Testis (tissue), 2 donors: ENCODE results near the gene ARID1B.

Experiments
- POLR2A ChIP-seq: fragments of 450-650 bp; IDR thresholded peaks from one replicate; pipeline ENCODE4 v1.6.1; 2017; ENCODE audit warnings: antibody characterized with exemption, mild to moderate bottlenecking, moderate library complexity
- TF ChIP-seq, protein P1 (sequence below), 3 experiments: fragments of 450-650 bp in 2 of 3; fragments of 200-600 bp in 1 of 3; sonication (generic) in 1 of 3; IDR thresholded peaks; one replicate each; pipeline ENCODE4 v1.5.1; 2016 to 2019; ENCODE audit warnings: antibody characterized with exemption in 3 of 3, mild to moderate bottlenecking in 2 of 3, moderate library complexity in 1 of 3

DNA sequence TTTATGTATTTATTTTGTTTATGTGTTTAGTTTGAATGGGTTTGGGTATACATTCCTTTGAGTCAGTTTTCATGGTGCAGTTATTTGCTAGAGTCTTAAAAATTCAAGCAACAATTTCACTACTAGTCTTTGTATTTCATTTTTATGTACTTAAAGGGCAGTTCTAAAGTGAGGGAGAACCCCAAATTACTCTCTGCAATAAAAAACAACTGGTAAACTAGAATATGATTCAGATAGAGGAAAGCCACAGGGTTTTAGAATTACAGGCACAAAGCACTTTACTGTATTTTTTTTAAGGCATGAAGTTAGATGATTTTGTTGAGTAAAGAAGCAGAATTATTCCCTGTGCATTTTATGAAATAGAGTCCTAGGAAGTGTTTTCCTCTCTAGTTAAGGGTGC is 183.3 kb downstream of the ARID1B start:
- TF ChIP-seq, protein P1, sequence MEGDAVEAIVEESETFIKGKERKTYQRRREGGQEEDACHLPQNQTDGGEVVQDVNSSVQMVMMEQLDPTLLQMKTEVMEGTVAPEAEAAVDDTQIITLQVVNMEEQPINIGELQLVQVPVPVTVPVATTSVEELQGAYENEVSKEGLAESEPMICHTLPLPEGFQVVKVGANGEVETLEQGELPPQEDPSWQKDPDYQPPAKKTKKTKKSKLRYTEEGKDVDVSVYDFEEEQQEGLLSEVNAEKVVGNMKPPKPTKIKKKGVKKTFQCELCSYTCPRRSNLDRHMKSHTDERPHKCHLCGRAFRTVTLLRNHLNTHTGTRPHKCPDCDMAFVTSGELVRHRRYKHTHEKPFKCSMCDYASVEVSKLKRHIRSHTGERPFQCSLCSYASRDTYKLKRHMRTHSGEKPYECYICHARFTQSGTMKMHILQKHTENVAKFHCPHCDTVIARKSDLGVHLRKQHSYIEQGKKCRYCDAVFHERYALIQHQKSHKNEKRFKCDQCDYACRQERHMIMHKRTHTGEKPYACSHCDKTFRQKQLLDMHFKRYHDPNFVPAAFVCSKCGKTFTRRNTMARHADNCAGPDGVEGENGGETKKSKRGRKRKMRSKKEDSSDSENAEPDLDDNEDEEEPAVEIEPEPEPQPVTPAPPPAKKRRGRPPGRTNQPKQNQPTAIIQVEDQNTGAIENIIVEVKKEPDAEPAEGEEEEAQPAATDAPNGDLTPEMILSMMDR (IDR thresholded peaks at IDR 0.05) = no peak
- TF ChIP-seq POLR2A = no peak
